Esophagus squamous epithelium (tissue), 4 donors: ENCODE measurements around the gene SENP2.
"Not testable (repeated sequence)": the region's sequence is repeated elsewhere in the genome, so short reads cannot be mapped to it uniquely, and the experiment has no call there.

ENCODE experiments used
- CTCF ChIP-seq, 6 experiments: fragments of 450-650 bp in 4 of 6; fragments of 200-600 bp in 2 of 6; sonication (generic) in 2 of 6; IDR thresholded peaks; one replicate each; pipeline ENCODE4 v1.5.1; 2016 to 2019; ENCODE audit warnings: antibody characterized with exemption in 6 of 6, mild to moderate bottlenecking in 4 of 6, moderate library complexity in 4 of 6
- POLR2A ChIP-seq, 4 donors: fragments of 450-650 bp; IDR thresholded peaks; one replicate each; pipeline ENCODE4 v1.6.1; 2017; ENCODE audit warnings: antibody characterized with exemption in 4 of 4, mild to moderate bottlenecking in 4 of 4, moderate library complexity in 3 of 4

- TF ChIP-seq CTCF, POLR2A (IDR thresholded peaks at IDR 0.05): not testable (repeated sequence)
These were observed 52.6 kb downstream of the SENP2 start for GRCh38 chr3:185638651-185639050.
